Measurements from ENCODE around the gene TMEM229A.

TMEM229A gene

DNA sequence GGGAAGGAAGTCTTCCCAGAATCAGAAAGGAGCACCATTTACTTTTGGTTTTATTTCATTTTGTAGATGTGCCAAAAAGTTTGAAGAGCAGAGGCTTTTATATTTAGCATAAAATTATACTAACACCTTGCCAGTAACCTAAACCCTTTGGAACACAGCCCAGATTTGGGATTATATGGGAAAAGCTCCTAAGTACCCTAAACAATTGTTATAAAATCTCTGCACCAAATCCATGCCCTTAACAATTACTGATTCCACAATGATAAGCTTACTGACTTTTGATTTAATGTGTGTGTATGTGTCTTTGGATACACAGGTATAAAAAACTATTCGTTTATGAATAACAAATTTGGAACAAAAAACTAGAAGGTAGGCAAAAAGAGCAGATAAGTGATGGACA lies 39.0 kb upstream of the TMEM229A start:
- H3K9ac ChIP-seq (ENCODE audit: low read depth, low read length) = no peak overlapping the region
- H3K9me3 ChIP-seq (ENCODE audit: insufficient read depth, low read length, severe bottlenecking) = peaks cover 3% of the 10 kb centered on the region
- TF ChIP-seq, protein P1, sequence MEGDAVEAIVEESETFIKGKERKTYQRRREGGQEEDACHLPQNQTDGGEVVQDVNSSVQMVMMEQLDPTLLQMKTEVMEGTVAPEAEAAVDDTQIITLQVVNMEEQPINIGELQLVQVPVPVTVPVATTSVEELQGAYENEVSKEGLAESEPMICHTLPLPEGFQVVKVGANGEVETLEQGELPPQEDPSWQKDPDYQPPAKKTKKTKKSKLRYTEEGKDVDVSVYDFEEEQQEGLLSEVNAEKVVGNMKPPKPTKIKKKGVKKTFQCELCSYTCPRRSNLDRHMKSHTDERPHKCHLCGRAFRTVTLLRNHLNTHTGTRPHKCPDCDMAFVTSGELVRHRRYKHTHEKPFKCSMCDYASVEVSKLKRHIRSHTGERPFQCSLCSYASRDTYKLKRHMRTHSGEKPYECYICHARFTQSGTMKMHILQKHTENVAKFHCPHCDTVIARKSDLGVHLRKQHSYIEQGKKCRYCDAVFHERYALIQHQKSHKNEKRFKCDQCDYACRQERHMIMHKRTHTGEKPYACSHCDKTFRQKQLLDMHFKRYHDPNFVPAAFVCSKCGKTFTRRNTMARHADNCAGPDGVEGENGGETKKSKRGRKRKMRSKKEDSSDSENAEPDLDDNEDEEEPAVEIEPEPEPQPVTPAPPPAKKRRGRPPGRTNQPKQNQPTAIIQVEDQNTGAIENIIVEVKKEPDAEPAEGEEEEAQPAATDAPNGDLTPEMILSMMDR (IDR thresholded peaks at IDR 0.05; ENCODE audit: borderline replicate concordance, extremely low read depth, low read length, poor library complexity, severe bottlenecking) = no peak
- TF ChIP-seq EZH2 (IDR thresholded peaks at IDR 0.05; ENCODE audit: borderline replicate concordance, low read depth, low read length, severe bottlenecking) = no peak
- H3K27me3 ChIP-seq (ENCODE audit: insufficient read depth, low read length, poor library complexity) = peaks cover 5% of the 10 kb centered on the region
- ATAC-seq (ENCODE audit: insufficient read depth, low read depth) (no peak), DNase-seq (no peak)
- H3K4me2 ChIP-seq (ENCODE audit: insufficient read depth, low read length) = no peak overlapping the region
- H3K36me3 ChIP-seq (ENCODE audit: insufficient read depth, low read length) = no peaks in the 10 kb centered on the region
- no peak overlapping the region for H3K4me3 ChIP-seq (ENCODE audit: low read depth in 1 of 2, low read length in 2 of 2)
- H2AFZ ChIP-seq (ENCODE audit: low read depth, low read length) = no peak overlapping the region
- H3K79me2 ChIP-seq (ENCODE audit: insufficient read depth, low read length) = no peaks in the 10 kb centered on the region
- H3K4me1 ChIP-seq (ENCODE audit: insufficient read depth, low read length) = no peaks in the 10 kb centered on the region
- no peaks in the 10 kb centered on the region for H4K20me1 ChIP-seq (ENCODE audit: insufficient read depth, low read length)
- H3K27ac ChIP-seq (ENCODE audit: low read length) = no peak overlapping the region

DNA sequence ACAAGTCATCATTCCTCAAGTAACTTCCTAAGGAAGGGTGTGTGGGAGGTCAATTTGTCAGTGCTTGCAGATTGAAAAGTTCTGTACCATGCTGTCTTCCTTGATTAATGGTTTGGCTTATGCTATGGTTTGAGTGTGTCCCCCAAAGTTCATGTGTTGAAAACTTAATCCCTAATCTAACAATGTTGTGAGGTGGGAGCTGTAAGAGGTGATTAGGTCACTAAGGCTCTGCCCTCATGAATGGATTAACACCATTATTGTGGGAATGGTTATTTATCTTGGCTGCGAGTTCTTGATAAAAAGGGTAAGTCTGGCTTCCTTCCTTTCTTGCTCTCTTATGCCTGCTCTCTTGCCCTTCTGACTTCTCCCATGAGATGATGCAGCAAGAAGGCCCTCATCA lies 29.3 kb upstream of the TMEM229A start:
- H3K4me2 ChIP-seq (ENCODE audit: insufficient read depth, low read length) = no peak overlapping the region
- peaks cover under 1% of the 10 kb centered on the region for H3K9me3 ChIP-seq (ENCODE audit: insufficient read depth, low read length, severe bottlenecking)
- no peak overlapping the region for H3K4me3 ChIP-seq (ENCODE audit: low read depth in 1 of 2, low read length in 2 of 2)
- no peak for TF ChIP-seq EZH2 (IDR thresholded peaks at IDR 0.05; ENCODE audit: borderline replicate concordance, low read depth, low read length, severe bottlenecking)
- no peak overlapping the region for H3K9ac ChIP-seq (ENCODE audit: low read depth, low read length)
- no peak overlapping the region for H2AFZ ChIP-seq (ENCODE audit: low read depth, low read length)
- H3K27ac ChIP-seq (ENCODE audit: low read length) = no peak overlapping the region
- H3K79me2 ChIP-seq (ENCODE audit: insufficient read depth, low read length) = no peaks in the 10 kb centered on the region
- DNase-seq = no peak
- no peaks in the 10 kb centered on the region for H4K20me1 ChIP-seq (ENCODE audit: insufficient read depth, low read length)
- no peaks in the 10 kb centered on the region for H3K4me1 ChIP-seq (ENCODE audit: insufficient read depth, low read length)
- no peaks in the 10 kb centered on the region for H3K27me3 ChIP-seq (ENCODE audit: insufficient read depth, low read length, poor library complexity)
- H3K36me3 ChIP-seq (ENCODE audit: insufficient read depth, low read length) = no peaks in the 10 kb centered on the region
- no peak for ATAC-seq (ENCODE audit: insufficient read depth, low read depth)

DNA sequence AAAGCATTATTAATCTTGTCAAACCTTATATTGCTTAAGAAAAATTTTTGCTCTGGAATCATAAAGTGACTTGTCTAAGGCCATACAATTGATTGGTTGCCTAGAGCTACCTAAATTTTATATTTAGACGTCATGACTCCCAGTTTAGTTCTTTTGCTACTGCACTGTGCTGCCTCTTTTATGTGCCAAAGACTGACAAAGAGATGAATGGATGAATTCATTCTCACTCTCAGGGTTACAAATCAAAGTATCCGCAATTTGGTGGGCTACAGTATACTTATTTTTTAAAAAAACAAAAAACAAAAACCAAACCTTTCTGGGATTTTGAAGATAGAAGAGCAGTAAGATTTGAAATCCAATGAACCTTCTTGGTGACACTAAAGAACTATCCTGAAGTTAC lies 27.7 kb upstream of the TMEM229A start:
- no peak for DNase-seq
- no peak overlapping the region for H3K9ac ChIP-seq (ENCODE audit: low read depth, low read length)
- H4K20me1 ChIP-seq (ENCODE audit: insufficient read depth, low read length) = no peaks in the 10 kb centered on the region
- H3K4me3 ChIP-seq (ENCODE audit: low read depth in 1 of 2, low read length in 2 of 2) = no peak overlapping the region
- H2AFZ ChIP-seq (ENCODE audit: low read depth, low read length) = no peak overlapping the region
- H3K9me3 ChIP-seq (ENCODE audit: insufficient read depth, low read length, severe bottlenecking) = no peaks in the 10 kb centered on the region
- H3K4me2 ChIP-seq (ENCODE audit: insufficient read depth, low read length) = no peak overlapping the region
- no peaks in the 10 kb centered on the region for H3K79me2 ChIP-seq (ENCODE audit: insufficient read depth, low read length)
- H3K4me1 ChIP-seq (ENCODE audit: insufficient read depth, low read length) = no peaks in the 10 kb centered on the region
- no peak overlapping the region for H3K27ac ChIP-seq (ENCODE audit: low read length)
- H3K27me3 ChIP-seq (ENCODE audit: insufficient read depth, low read length, poor library complexity) = no peaks in the 10 kb centered on the region
- no peak for ATAC-seq (ENCODE audit: insufficient read depth, low read depth)
- TF ChIP-seq, protein P1 (IDR thresholded peaks at IDR 0.05; ENCODE audit: borderline replicate concordance, extremely low read depth, low read length, poor library complexity, severe bottlenecking) = no peak
- no peak for TF ChIP-seq EZH2 (IDR thresholded peaks at IDR 0.05; ENCODE audit: borderline replicate concordance, low read depth, low read length, severe bottlenecking)
- H3K36me3 ChIP-seq (ENCODE audit: insufficient read depth, low read length) = no peaks in the 10 kb centered on the region

DNA sequence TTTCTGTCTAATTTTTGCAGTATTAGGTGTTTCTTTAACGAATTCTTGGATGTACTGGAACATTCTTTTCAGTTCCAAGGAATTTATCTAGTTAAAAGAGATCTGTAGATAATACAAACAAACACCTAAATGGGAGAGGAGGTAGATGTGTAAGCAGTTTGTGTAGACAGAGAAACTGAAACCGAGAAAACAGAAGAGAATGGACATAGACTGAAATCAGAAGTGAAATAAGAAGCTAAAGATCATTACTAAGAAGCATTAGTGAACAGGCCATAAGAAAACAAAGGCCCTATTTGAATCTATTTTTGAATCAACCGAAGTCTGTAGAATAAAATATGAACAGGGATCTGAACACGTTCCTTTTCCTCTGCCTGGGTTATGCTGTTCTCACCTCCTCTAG lies 26.5 kb upstream of the TMEM229A start:
- ATAC-seq (ENCODE audit: insufficient read depth, low read depth) (no peak), DNase-seq (no peak)
- Histone ChIP-seq H3K4me3 (ENCODE audit: low read depth in 1 of 2, low read length in 2 of 2) (no peak overlapping the region), H3K27ac (ENCODE audit: low read length) (no peak overlapping the region), H3K27me3 (ENCODE audit: insufficient read depth, low read length, poor library complexity) (no peaks in the 10 kb centered on the region), H2AFZ (ENCODE audit: low read depth, low read length) (no peak overlapping the region), H3K4me2 (ENCODE audit: insufficient read depth, low read length) (no peak overlapping the region), H3K36me3 (ENCODE audit: insufficient read depth, low read length) (no peaks in the 10 kb centered on the region), H3K9ac (ENCODE audit: low read depth, low read length) (no peak overlapping the region), H3K9me3 (ENCODE audit: insufficient read depth, low read length, severe bottlenecking) (no peaks in the 10 kb centered on the region), H3K79me2 (ENCODE audit: insufficient read depth, low read length) (no peaks in the 10 kb centered on the region), H4K20me1 (ENCODE audit: insufficient read depth, low read length) (no peaks in the 10 kb centered on the region), H3K4me1 (ENCODE audit: insufficient read depth, low read length) (no peaks in the 10 kb centered on the region)
- no peak for TF ChIP-seq EZH2 (IDR thresholded peaks at IDR 0.05; ENCODE audit: borderline replicate concordance, low read depth, low read length, severe bottlenecking)
- TF ChIP-seq, protein P1 (IDR thresholded peaks at IDR 0.05; ENCODE audit: borderline replicate concordance, extremely low read depth, low read length, poor library complexity, severe bottlenecking) = no peak

All from DND-41 (cell line).